Esophagus muscularis mucosa (tissue), 4 donors: ENCODE results near the gene GLG1.
"Not testable (repeated sequence)": the region's sequence is repeated elsewhere in the genome, so short reads cannot be mapped to it uniquely, and the experiment has no call there.

Source experiments
- EP300 ChIP-seq: sonication (generic); formaldehyde crosslinking; IDR thresholded peaks from one replicate; pipeline ENCODE4 v1.6.1; 2017; ENCODE audit warnings: antibody characterized with exemption
- POLR2A ChIP-seq: fragments of 450-650 bp; IDR thresholded peaks from one replicate; pipeline ENCODE4 v1.6.1; 2017; ENCODE audit warnings: antibody characterized with exemption, moderate library complexity, mild to moderate bottlenecking, low read depth
- POLR2AphosphoS5 ChIP-seq, 2 donors: sonication (generic); formaldehyde crosslinking; IDR thresholded peaks; one replicate each; pipeline ENCODE4 v1.6.1; 2017; ENCODE audit warnings: antibody characterized with exemption in 2 of 2
- TF ChIP-seq, protein P1 (sequence below), 3 experiments: fragments of 200-600 bp in 2 of 3; fragments of 450-650 bp in 1 of 3; sonication (generic) in 2 of 3; IDR thresholded peaks; one replicate each; pipeline ENCODE4 v1.5.1; 2017 to 2019; ENCODE audit warnings: antibody characterized with exemption in 3 of 3, mild to moderate bottlenecking in 2 of 3, moderate library complexity in 1 of 3

DNA sequence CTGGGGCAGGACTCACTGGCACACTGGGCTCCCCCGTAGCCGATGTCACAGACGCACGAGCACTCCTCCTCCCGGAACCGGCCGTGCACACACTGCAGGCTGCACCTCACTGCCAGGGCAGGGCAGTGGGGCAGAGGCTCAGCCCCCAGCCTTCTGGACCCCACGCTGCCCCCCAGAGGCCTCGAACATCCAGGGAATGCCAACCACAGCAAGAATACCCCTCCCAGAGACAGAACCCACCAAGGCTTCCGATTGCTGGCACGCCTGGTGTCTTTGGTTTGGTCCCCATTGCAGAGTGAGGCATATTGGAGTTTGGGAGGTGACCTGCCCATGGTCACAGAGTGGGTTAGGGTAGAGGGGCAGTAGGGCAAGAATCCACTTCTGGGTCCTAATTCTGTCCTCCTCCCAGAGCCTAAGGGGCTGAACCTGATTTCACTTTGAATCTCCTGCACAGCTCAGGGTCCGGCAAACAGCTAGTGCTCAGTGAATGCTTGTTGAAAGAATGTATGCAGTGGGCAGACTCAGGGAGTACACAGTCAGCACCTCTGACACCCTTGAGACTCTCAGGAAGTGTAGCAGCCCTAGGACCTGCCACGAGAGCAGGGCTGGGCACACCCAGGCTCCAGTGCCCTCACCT, 194.7 kb downstream of the GLG1 start:
- TF ChIP-seq, protein P1, sequence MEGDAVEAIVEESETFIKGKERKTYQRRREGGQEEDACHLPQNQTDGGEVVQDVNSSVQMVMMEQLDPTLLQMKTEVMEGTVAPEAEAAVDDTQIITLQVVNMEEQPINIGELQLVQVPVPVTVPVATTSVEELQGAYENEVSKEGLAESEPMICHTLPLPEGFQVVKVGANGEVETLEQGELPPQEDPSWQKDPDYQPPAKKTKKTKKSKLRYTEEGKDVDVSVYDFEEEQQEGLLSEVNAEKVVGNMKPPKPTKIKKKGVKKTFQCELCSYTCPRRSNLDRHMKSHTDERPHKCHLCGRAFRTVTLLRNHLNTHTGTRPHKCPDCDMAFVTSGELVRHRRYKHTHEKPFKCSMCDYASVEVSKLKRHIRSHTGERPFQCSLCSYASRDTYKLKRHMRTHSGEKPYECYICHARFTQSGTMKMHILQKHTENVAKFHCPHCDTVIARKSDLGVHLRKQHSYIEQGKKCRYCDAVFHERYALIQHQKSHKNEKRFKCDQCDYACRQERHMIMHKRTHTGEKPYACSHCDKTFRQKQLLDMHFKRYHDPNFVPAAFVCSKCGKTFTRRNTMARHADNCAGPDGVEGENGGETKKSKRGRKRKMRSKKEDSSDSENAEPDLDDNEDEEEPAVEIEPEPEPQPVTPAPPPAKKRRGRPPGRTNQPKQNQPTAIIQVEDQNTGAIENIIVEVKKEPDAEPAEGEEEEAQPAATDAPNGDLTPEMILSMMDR (IDR thresholded peaks at IDR 0.05) = not testable (repeated sequence)
- not testable (repeated sequence) for TF ChIP-seq POLR2A; EP300; POLR2AphosphoS5 (IDR thresholded peaks at IDR 0.05)
